ENCODE data around the gene BTBD9. TPM values are rescaled to one million over a fixed set of nuclear protein-coding genes. Genes with fewer than 3 reads are reported as not detected.

The BTBD9 gene
- total and polyA plus RNA-seq, 2 donors (not counting 3 experiments of a cell fraction or from before 2014, with no cell fraction given) = 4.9 to 15.0 TPM

GRCh38 chr6:38187811-38188590 is 451.7 kb downstream of the BTBD9 start:
- H3K4me3 ChIP-seq (replicated peaks in 1 of 3; ENCODE audit: insufficient read depth in 1 of 3, low read depth in 1 of 3, low read length in 3 of 3) = no peak overlapping the region
- H3K4me2 ChIP-seq (ENCODE audit: insufficient read depth, low read length) = no peak overlapping the region
- no peaks in the 10 kb centered on the region for H3K27me3 ChIP-seq (ENCODE audit: control insufficient read depth in 2 of 2, insufficient read depth in 2 of 2, low read length in 2 of 2)
- H4K20me1 ChIP-seq (replicated peaks; ENCODE audit: control insufficient read depth, extremely low read depth, insufficient read depth, low read length) = no peaks in the 10 kb centered on the region
- ChIA-PET POLR2A (no interaction called here), CTCF (interaction anchor here (1.5 kb wide), 2 partner anchors 9 to 12 kb away, joined by 5 read pairs; no protein-coding TSS in a partner anchor)
- no peak overlapping the region for H3K9ac ChIP-seq (replicated peaks; ENCODE audit: extremely low read depth, insufficient read depth, low read length)
- dilution Hi-C loops (cut with MboI; ENCODE audit: extremely low pct_ligation_motif_present, low sequenced_read_pairs) = no loop called here
- H3K4me1 ChIP-seq (ENCODE audit: control insufficient read depth, extremely low read depth, insufficient read depth, low read length) = peaks cover under 1% of the 10 kb centered on the region
- DNase-seq (ENCODE audit: low read depth, low spot score) (no peak), FAIRE-seq (no peak)
- TF ChIP-seq GATA2 (IDR thresholded peaks at IDR 0.05; ENCODE audit: insufficient read depth, insufficient read length, low read depth, low read length) (no peak), POLR2AphosphoS5 (IDR thresholded peaks at IDR 0.05; ENCODE audit: insufficient read depth, low read depth, low read length) (no peak), FOS (IDR thresholded peaks at IDR 0.05; ENCODE audit: borderline replicate concordance, insufficient read depth, low read length) (no peak), CTCF (IDR thresholded peaks at IDR 0.05; ENCODE audit: extremely low read depth in 1 of 2, insufficient read depth in 1 of 2, low read depth in 1 of 2, low read length in 2 of 2) (no peak), POLR2A (IDR thresholded peaks at IDR 0.05; ENCODE audit: low read depth, low read length) (no peak), MYC (IDR thresholded peaks at IDR 0.05; ENCODE audit: low read depth, low read length) (no peak), EZH2 (IDR thresholded peaks at IDR 0.05; ENCODE audit: borderline replicate concordance, low read depth, low read length, severe bottlenecking) (no peak), MAX (IDR thresholded peaks at IDR 0.05; ENCODE audit: insufficient read depth, insufficient read length) (no peak), JUN (IDR thresholded peaks at IDR 0.05; ENCODE audit: borderline replicate concordance, insufficient read depth, insufficient read length, low read depth) (no peak)
- H3K27ac ChIP-seq (ENCODE audit: insufficient read depth, low read depth, low read length) = no peak overlapping the region
- BruUV-seq (replicated peaks) = no TSS peak
- no peaks in the 10 kb centered on the region for H3K79me2 ChIP-seq (ENCODE audit: control insufficient read depth, insufficient read depth, low read length)
- no peak overlapping the region for H2AFZ ChIP-seq (ENCODE audit: low read depth, low read length)
- H3K9me1 ChIP-seq (replicated peaks; ENCODE audit: control insufficient read depth, extremely low read depth, insufficient read depth, low read length) = no peaks in the 10 kb centered on the region
- intact Hi-C loops (cut with micrococcal nuclease) = no loop called here
- no peaks in the 10 kb centered on the region for H3K9me3 ChIP-seq (replicated peaks; ENCODE audit: control insufficient read depth, insufficient read depth, low read length)
- no peaks in the 10 kb centered on the region for H3K36me3 ChIP-seq (ENCODE audit: control insufficient read depth in 2 of 2, extremely low read depth in 1 of 2, insufficient read depth in 2 of 2, low read length in 2 of 2)

Data from endothelial cell of umbilical vein (primary cell).